GM12878 (cell line): ENCODE data around the gene MTHFR. TPM values are rescaled to one million over a fixed set of nuclear protein-coding genes. Genes with fewer than 3 reads are reported as not detected.

Experiments used
- ATAC-seq: fragments of 200-7000 bp; cut with Tn5 transposase; 3 replicates; pipeline ENCODE4 v1.9.1; 2020; ENCODE audit warnings: mild to moderate bottlenecking, moderate library complexity
- BruUV-seq: library from RNA; stranded (reverse); fragments of 400-500 nt; replicated peaks from 2 replicates; lab custom pipeline; 2021; lab: Mats Ljungman, UMichigan
- CTCF ChIA-PET: fragments of 300-600 bp; sonication (Branson Sonifier 250); formaldehyde crosslinking; extraction: SDS; loops from one replicate; lab custom pipeline; 2021; ENCODE audit warnings: inconsistent platforms; lab: Yijun Ruan, JAX
- POLR2A ChIA-PET: fragments of 350-600 bp; formaldehyde crosslinking; extraction: SDS; loops from one replicate; lab custom pipeline; 2021; ENCODE audit warnings: inconsistent platforms; lab: Charles Lee
- RAD21 ChIA-PET: fragments of 300-600 bp; sonication (Branson Sonifier 250); formaldehyde crosslinking; loops from one replicate; lab custom pipeline; 2023; ENCODE audit warnings: antibody characterized with exemption; ENCODE audit not compliant: unreplicated experiment; lab: Charles Lee
- SMC1A ChIA-PET: fragments of 300-600 bp; sonication (Branson Sonifier 250); formaldehyde crosslinking; loops from one replicate; lab custom pipeline; 2023; ENCODE audit not compliant: unreplicated experiment, uncharacterized antibody; lab: Charles Lee
- DNase-seq: peaks from one replicate; pipeline ENCODE4 v3.0.0-alpha.2; 2011; ENCODE audit warnings: low read depth, low spot score
- FAIRE-seq: peaks from 3 replicates; lab custom pipeline; 2011; peaks lifted over from hg19 to GRCh38; lab: Jason Lieb, UNC
- H2AFZ ChIP-seq: 2 replicates; pipeline ENCODE4 v1.6.0; 2011; ENCODE audit warnings: low read depth, low read length, control low read depth; ENCODE audit not compliant: control insufficient read depth
- H3K27ac ChIP-seq: 2 replicates; pipeline ENCODE4 v1.5.1; 2011; ENCODE audit warnings: control low read depth; ENCODE audit not compliant: control insufficient read depth, insufficient read depth
- H3K27me3 ChIP-seq, 2 experiments: replicated peaks in 1 of 2; 2 replicates each; pipeline versions ENCODE4 v1.6.0 to v1.6.1; 2011; ENCODE audit warnings: low read length in 1 of 2; ENCODE audit not compliant: control insufficient read depth in 2 of 2, insufficient read depth in 2 of 2
- H3K36me3 ChIP-seq, 2 experiments: 2 replicates each; pipeline ENCODE4 v1.5.1; 2011; ENCODE audit warnings: low read length in 1 of 2; ENCODE audit not compliant: control insufficient read depth in 2 of 2, insufficient read depth in 2 of 2
- H3K4me1 ChIP-seq: 2 replicates; pipeline ENCODE4 v1.6.1; 2011; ENCODE audit warnings: mild to moderate bottlenecking, low read length, moderate library complexity, mixed read lengths; ENCODE audit not compliant: control insufficient read depth, insufficient read depth
- H3K4me2 ChIP-seq: 2 replicates; pipeline ENCODE4 v1.6.0; 2011; ENCODE audit warnings: control low read depth; ENCODE audit not compliant: control insufficient read depth, insufficient read depth
- H3K4me3 ChIP-seq: fragments of 200-600 bp; sonication (generic); 2 replicates; pipeline ENCODE4 v1.5.1; 2016
- H3K79me2 ChIP-seq: 2 replicates; pipeline ENCODE4 v1.6.0; 2011; ENCODE audit warnings: low read length; ENCODE audit not compliant: control insufficient read depth, insufficient read depth
- H3K9ac ChIP-seq: 2 replicates; pipeline ENCODE4 v1.8.0; 2011; ENCODE audit warnings: low read length, control low read depth, mixed read lengths; ENCODE audit not compliant: control insufficient read depth, insufficient read depth
- H3K9me3 ChIP-seq: replicated peaks from 3 replicates; pipeline ENCODE4 v1.5.1; 2011; ENCODE audit warnings: mild to moderate bottlenecking, low read length; ENCODE audit not compliant: control insufficient read depth, insufficient read depth
- H4K20me1 ChIP-seq: 2 replicates; pipeline ENCODE4 v1.6.0; 2011; ENCODE audit not compliant: control insufficient read depth, insufficient read depth
- CHD1 ChIP-seq: IDR thresholded peaks from 2 replicates; pipeline ENCODE4 v1.6.1; 2012; ENCODE audit warnings: low read depth, low read length, improper control_type of control experiment
- ESRRA ChIP-seq: IDR thresholded peaks from 2 replicates; pipeline ENCODE4 v1.6.1; 2012; ENCODE audit warnings: mild to moderate bottlenecking, low read length, improper control_type of control experiment
- FOXM1 ChIP-seq: IDR thresholded peaks from 2 replicates; pipeline ENCODE4 v1.6.1; 2012; ENCODE audit warnings: low read depth, mild to moderate bottlenecking, inconsistent platforms, low read length, moderate library complexity
- KDM1A ChIP-seq: fragments of 200-600 bp; sonication (generic); IDR thresholded peaks from 2 replicates; pipeline ENCODE4 v1.6.1; 2016; ENCODE audit warnings: borderline replicate concordance
- LARP7 ChIP-seq: fragments of 450-650 bp; IDR thresholded peaks from 2 replicates; pipeline ENCODE4 v1.6.1; 2017; ENCODE audit warnings: mild to moderate bottlenecking
- MTA3 ChIP-seq: IDR thresholded peaks from 2 replicates; pipeline ENCODE4 v1.6.1; 2012; ENCODE audit warnings: low read length, inconsistent platforms, borderline replicate concordance
- MXI1 ChIP-seq: fragments of 150-350 bp; IDR thresholded peaks from 2 replicates; pipeline ENCODE4 v1.6.1; 2011; ENCODE audit warnings: low read depth, mild to moderate bottlenecking, inconsistent platforms, low read length, improper control_type of control experiment
- RB1 ChIP-seq: fragments of 450-650 bp; formaldehyde crosslinking; IDR thresholded peaks from 2 replicates; pipeline ENCODE4 v1.6.1; 2017; ENCODE audit warnings: mild to moderate bottlenecking, borderline replicate concordance
- RBBP5 ChIP-seq: fragments of 200-600 bp; sonication (generic); conservative IDR thresholded peaks from 2 replicates; pipeline ENCODE4 v1.6.1; 2016
- RCOR1 ChIP-seq: conservative IDR thresholded peaks from 2 replicates; pipeline ENCODE4 v1.6.1; 2012; ENCODE audit warnings: low read depth, low read length, improper control_type of control experiment
- SMAD5 ChIP-seq: IDR thresholded peaks from 2 replicates; pipeline ENCODE4 v1.6.1; 2016; ENCODE audit warnings: antibody characterized with exemption, low read depth
- SMC3 ChIP-seq: IDR thresholded peaks from 2 replicates; pipeline ENCODE4 v1.6.1; 2011; ENCODE audit warnings: low read length, improper control_type of control experiment, borderline replicate concordance
- STAT3 ChIP-seq: IDR thresholded peaks from 2 replicates; pipeline ENCODE4 v1.6.1; 2011; ENCODE audit warnings: low read depth, low read length, improper control_type of control experiment
- SUPT20H ChIP-seq: IDR thresholded peaks from 2 replicates; pipeline ENCODE4 v1.6.1; 2011; ENCODE audit warnings: low read depth, mild to moderate bottlenecking, low read length, moderate library complexity, borderline replicate concordance; ENCODE audit not compliant: control insufficient read depth
- WRNIP1 ChIP-seq: IDR thresholded peaks from 2 replicates; pipeline ENCODE4 v1.6.1; 2011; ENCODE audit warnings: low read depth, low read length, improper control_type of control experiment, borderline replicate concordance
- ZNF207 ChIP-seq: fragments of 450-650 bp; IDR thresholded peaks from 2 replicates; pipeline ENCODE4 v1.6.1; 2014; ENCODE audit warnings: antibody characterized with exemption, mild to moderate bottlenecking, borderline replicate concordance
- WGBS: methylation state at CpG from one replicate; pipeline ENCODE4 v1.1.6; 2016; ENCODE audit warnings: low lambda C conversion rate; ENCODE audit not compliant: insufficient replicate concordance, insufficient coverage; ENCODE audit errors: missing lambda C conversion rate; 5-methylcytosine and 5-hydroxymethylcytosine counted together
- in situ Hi-C: fragments of 300-500 bp; cut with MboI; formaldehyde crosslinking; loops from 9 replicates; pipeline ENCODE4 v1.14.3; 2018; ENCODE audit warnings: mixed read lengths
- intact Hi-C: fragments of 100-400 bp; cut with micrococcal nuclease; formaldehyde crosslinking; loops from one replicate; pipeline ENCODE4 v1.14.2; 2022; ENCODE audit not compliant: unreplicated experiment
- polyA plus RNA-seq, 11 experiments: library from polyadenylated mRNA; depleted of rRNA in 4 of 11; unstranded in 6 of 11; stranded (reverse) in 5 of 11; fragments of >200 nt; fragmentation: Nextera tagmentation in 4 of 11; fragmentation: Illumina TruSeq in 1 of 11; extraction: Ambion mirVana in 4 of 11; extraction: Trizol in 1 of 11; gene quantifications; 1 replicate in 1 of 11; 2 replicates in 10 of 11; pipeline versions ENCODE4 v1.2.1 to v1.2.3, GENCODE V29; 2011 to 2016; ENCODE audit warnings: inconsistent platforms in 2 of 11, missing spikeins in 2 of 11, low read depth in 1 of 11
- total RNA-seq, 4 experiments: library from RNA; depleted of rRNA in 3 of 4; stranded (reverse); fragments of >200 nt in 3 of 4; fragmentation: Illumina TruSeq in 1 of 4; extraction: Trizol in 1 of 4; gene quantifications; 2 replicates each; pipeline versions ENCODE4 v1.2.1 to v1.2.3, GENCODE V29; 2013 to 2021
- TF ChIP-seq, protein P1 (sequence below): fragments of 450-650 bp; IDR thresholded peaks from 2 replicates; pipeline ENCODE4 v1.6.1; 2016; ENCODE audit warnings: mild to moderate bottlenecking

MTHFR gene
- total and polyA plus RNA-seq, 10 of the 15 experiments (the other 5 are each of a cell fraction or from before 2014, with no cell fraction given) = 1.0 to 16.8 (median 9.4) TPM

DNA sequence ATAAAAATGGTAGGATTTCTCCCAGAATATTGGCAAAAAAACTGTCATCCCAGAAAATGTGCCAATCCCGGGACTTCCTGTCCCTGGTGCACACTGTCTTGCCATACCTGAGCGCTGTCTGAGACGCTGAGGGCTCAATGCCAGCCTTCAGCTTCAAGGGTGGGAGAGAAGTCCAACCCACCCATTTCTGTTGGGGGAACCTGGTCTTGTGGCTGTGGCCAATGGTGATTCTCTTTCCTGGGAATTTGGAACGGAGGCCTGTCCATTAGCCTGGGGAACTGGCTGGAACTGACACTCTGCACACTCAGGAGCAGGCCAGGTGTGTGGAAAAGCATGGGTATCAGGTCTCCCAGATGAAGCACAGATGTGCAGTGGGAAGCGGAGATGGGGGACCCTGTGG lies 6.7 kb downstream of the MTHFR start (continued):
- TF ChIP-seq, protein P1, sequence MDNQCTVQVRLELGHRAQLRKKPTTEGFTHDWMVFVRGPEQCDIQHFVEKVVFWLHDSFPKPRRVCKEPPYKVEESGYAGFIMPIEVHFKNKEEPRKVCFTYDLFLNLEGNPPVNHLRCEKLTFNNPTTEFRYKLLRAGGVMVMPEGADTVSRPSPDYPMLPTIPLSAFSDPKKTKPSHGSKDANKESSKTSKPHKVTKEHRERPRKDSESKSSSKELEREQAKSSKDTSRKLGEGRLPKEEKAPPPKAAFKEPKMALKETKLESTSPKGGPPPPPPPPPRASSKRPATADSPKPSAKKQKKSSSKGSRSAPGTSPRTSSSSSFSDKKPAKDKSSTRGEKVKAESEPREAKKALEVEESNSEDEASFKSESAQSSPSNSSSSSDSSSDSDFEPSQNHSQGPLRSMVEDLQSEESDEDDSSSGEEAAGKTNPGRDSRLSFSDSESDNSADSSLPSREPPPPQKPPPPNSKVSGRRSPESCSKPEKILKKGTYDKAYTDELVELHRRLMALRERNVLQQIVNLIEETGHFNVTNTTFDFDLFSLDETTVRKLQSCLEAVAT = no peak
- no peak for TF ChIP-seq ESRRA
- TF ChIP-seq SUPT20H = no peak
- no peak for TF ChIP-seq MTA3
- TF ChIP-seq, all 136 proteins: peak for 0

DNA sequence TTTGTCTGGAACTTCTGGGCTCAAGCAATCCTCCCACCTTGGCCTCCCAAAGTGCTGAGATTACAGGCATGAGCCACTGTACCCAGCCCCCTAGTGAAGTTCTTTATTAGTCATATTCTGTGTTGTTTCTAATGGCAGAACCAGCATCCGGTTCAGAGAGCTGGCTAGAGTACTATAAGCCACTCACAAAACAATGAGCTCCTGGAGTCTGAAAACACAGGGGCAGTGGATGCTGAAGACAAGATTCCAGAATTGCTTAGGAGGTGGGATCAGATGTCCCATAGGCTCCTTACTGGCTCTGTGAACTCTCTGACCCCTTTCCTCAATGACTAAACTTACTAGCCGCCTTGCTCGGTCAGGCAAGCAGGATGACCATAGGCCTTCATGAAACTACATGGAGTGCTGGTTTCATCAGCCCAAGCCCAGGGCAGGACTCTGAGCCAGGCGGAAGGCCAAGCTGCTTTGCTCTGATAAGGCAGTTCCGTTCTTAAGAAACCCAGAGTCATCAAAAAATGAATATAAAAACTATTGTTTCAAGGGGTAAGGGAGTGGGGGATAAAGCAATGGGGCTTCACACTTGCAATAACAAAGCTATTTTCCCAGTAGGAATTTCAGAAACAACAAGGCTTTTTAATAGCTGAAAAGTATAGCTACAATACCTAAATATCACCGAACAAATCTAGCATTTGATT lies 8.1 kb downstream of the MTHFR start:
- no peak for FAIRE-seq
- Histone ChIP-seq H3K36me3 (peaks cover 0 to 5% of the 10 kb centered on the region in 2 experiments; a peak in 3 of 4 replicates), H3K79me2 (no peaks in the 10 kb centered on the region), H3K9ac (no peak overlapping the region), H3K4me2 (no peak overlapping the region), H3K27ac (no peak overlapping the region), H3K4me3 (no peak overlapping the region), H3K9me3 (no peaks in the 10 kb centered on the region), H3K27me3 (no peaks in the 10 kb centered on the region), H4K20me1 (no peaks in the 10 kb centered on the region), H2AFZ (no peak overlapping the region), H3K4me1 (no peaks in the 10 kb centered on the region; the same call in 1 of the 2 replicates)
- BruUV-seq = no TSS peak
- in situ Hi-C loops (no loop called here), intact Hi-C loops (no loop called here)
- DNase-seq = no peak
- TF ChIP-seq CHD1 (no peak), WRNIP1 (no peak), RBBP5 (no peak), ZNF207 (no peak), LARP7 (no peak), RCOR1 (no peak), FOXM1 (no peak), MXI1 (no peak), SMC3 (no peak), RB1 (no peak), KDM1A (no peak), STAT3 (no peak), SMAD5 (no peak)
- ChIA-PET CTCF (interaction anchor here (1.4 to 3.5 kb wide), 2 partner anchors 9 to 11 kb away, joined by 3 to 24 read pairs; partner anchors contain the start of gene CLCN6), POLR2A (interaction anchor here (0.9 kb wide), 1 partner anchor 9 kb away, joined by 4 read pairs; the partner anchor contains the start of gene CLCN6), RAD21 (interaction anchor here (0.6 kb wide), 1 partner anchor 42 kb away, joined by 3 read pairs; no protein-coding TSS in a partner anchor), SMC1A (interaction anchor here (1.1 to 1.4 kb wide), 2 partner anchors 12 to 60 kb away, joined by 3 read pairs; no protein-coding TSS in a partner anchor)
- 72% methylated on average over 6 of the region's 6 CpGs for WGBS
- ATAC-seq = no peak
